ENCODE results near the gene SLC6A2.

Gene SLC6A2

GRCh38 chr16:55623640-55624039 lies 32.1 kb upstream of the SLC6A2 start:
- no peak for TF ChIP-seq CTCF (IDR thresholded peaks at IDR 0.05; ENCODE audit: extremely low read depth, missing control alignments)
- no peak for DNase-seq (ENCODE audit: low spot score)

GRCh38 chr16:55624696-55625095 lies 31.1 kb upstream of the SLC6A2 start:
- DNase-seq (ENCODE audit: low spot score), result no peak
- no peak for TF ChIP-seq CTCF (IDR thresholded peaks at IDR 0.05; ENCODE audit: extremely low read depth, missing control alignments)

GRCh38 chr16:55625843-55626242 lies 29.9 kb upstream of the SLC6A2 start:
- no peak for DNase-seq (ENCODE audit: low spot score)
- TF ChIP-seq CTCF (IDR thresholded peaks at IDR 0.05; ENCODE audit: extremely low read depth, missing control alignments), result no peak

GRCh38 chr16:55628306-55628968 lies 27.4 kb upstream of the SLC6A2 start:
- no peak for TF ChIP-seq CTCF (IDR thresholded peaks at IDR 0.05; ENCODE audit: extremely low read depth, missing control alignments)

GRCh38 chr16:55630774-55631173 lies 25.0 kb upstream of the SLC6A2 start:
- DNase-seq (ENCODE audit: low spot score), result no peak
- TF ChIP-seq CTCF (IDR thresholded peaks at IDR 0.05; ENCODE audit: extremely low read depth, missing control alignments), result no peak

More at GRCh38 chr16:55628306-55628968, 27.4 kb upstream of the SLC6A2 start:
- DNase-seq (ENCODE audit: low spot score), result no peak

GRCh38 chr16:55632259-55632658 lies 23.5 kb upstream of the SLC6A2 start:
- no peak for TF ChIP-seq CTCF (IDR thresholded peaks at IDR 0.05; ENCODE audit: extremely low read depth, missing control alignments)
- no peak for DNase-seq (ENCODE audit: low spot score)

GRCh38 chr16:55634193-55634592 lies 21.6 kb upstream of the SLC6A2 start:
- no peak for TF ChIP-seq CTCF (IDR thresholded peaks at IDR 0.05; ENCODE audit: extremely low read depth, missing control alignments)
- DNase-seq (ENCODE audit: low spot score), result no peak
